Measurements from ENCODE around the gene C1orf159.
"Not testable (repeated sequence)": the region's sequence is repeated elsewhere in the genome, so short reads cannot be mapped to it uniquely, and the experiment has no call there.

Gene C1orf159

GRCh38 chr1:1079408-1080121 lies 36.3 kb downstream of the C1orf159 start:
- DNase-seq = no peak

- DNase-seq = not testable (repeated sequence)
Measured at GRCh38 chr1:1077396-1077795, 38.5 kb downstream of the C1orf159 start.

GRCh38 chr1:1075148-1075935 lies 40.5 kb downstream of the C1orf159 start:
- DNase-seq = no peak

- DNase-seq = no peak
Measured at GRCh38 chr1:1074631-1075147, 41.2 kb downstream of the C1orf159 start.

GRCh38 chr1:1073743-1074587 lies 41.9 kb downstream of the C1orf159 start, which contains the start of gene RNF223:
Gene RNF223 (minus strand): TSS chr1:1074306. CDS start chr1:1072566, 1,740 bp downstream.
- DNase-seq = no peak

- no peak for DNase-seq
Measured at GRCh38 chr1:1072849-1073742, 42.8 kb downstream of the C1orf159 start.

GRCh38 chr1:1072299-1072848 lies 43.5 kb downstream of the C1orf159 start:
- DNase-seq = no peak

- no peak for DNase-seq
Measured at GRCh38 chr1:1071486-1072298, 44.2 kb downstream of the C1orf159 start.

GRCh38 chr1:1069711-1070676 lies 45.9 kb downstream of the C1orf159 start:
- no peak for DNase-seq

GRCh38 chr1:1069056-1069710 lies 46.7 kb downstream of the C1orf159 start:
- DNase-seq = no peak

GRCh38 chr1:1068517-1069055 lies 47.3 kb downstream of the C1orf159 start:
- no peak for DNase-seq

GRCh38 chr1:1067860-1068516 lies 47.9 kb downstream of the C1orf159 start:
- no peak for DNase-seq

- DNase-seq = no peak
Measured at GRCh38 chr1:1067284-1067859, 48.5 kb downstream of the C1orf159 start.

- DNase-seq = no peak
Measured at GRCh38 chr1:1066403-1067283, 49.2 kb downstream of the C1orf159 start.

- DNase-seq = not testable (repeated sequence)
Measured at GRCh38 chr1:1065940-1066304, 50.0 kb downstream of the C1orf159 start.

- no peak for DNase-seq
Measured at GRCh38 chr1:1065265-1065939, 50.5 kb downstream of the C1orf159 start.

All from GOT3 (cell line).